Eye (tissue), 1 donor: ENCODE results near the gene PRG2.

ENCODE experiments used
- DNase-seq: peaks from one replicate; pipeline ENCODE4 v3.0.0-alpha.2; 2015

PRG2 gene

DNA sequence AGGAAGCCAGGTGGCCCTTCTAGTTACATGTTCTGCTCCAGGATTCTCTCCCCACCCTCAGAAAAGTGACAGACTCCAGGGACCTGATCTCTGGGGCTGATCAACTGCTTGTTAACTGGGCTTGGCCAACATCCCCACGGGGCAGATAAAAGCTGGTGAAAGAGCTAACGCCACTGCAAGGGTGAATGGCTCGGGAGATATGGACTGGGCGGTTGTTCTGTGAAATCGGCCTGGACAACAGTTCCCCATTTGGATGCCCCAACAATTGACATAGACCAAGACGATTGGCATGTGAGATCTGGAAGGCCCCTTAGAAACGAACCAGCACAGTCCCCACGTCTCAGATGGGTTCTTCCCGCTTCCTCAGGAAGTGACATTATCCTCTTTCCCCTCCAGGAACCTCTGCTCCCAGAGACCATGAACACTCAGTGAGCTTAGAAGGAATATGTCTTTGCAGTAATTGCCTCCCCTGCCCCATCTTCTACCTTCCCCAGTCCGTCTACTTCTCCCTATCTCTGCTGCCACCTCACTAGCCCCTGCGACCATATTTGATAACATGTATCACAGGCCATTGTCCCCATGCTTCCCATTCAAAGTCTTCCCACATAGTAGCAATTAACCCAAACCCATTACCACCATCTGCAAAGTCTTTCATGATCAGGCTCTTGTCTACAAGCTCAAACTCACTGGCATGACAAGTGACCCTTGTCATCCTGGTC lies 5.6 kb upstream of the PRG2 start:
- no peak for DNase-seq

DNA sequence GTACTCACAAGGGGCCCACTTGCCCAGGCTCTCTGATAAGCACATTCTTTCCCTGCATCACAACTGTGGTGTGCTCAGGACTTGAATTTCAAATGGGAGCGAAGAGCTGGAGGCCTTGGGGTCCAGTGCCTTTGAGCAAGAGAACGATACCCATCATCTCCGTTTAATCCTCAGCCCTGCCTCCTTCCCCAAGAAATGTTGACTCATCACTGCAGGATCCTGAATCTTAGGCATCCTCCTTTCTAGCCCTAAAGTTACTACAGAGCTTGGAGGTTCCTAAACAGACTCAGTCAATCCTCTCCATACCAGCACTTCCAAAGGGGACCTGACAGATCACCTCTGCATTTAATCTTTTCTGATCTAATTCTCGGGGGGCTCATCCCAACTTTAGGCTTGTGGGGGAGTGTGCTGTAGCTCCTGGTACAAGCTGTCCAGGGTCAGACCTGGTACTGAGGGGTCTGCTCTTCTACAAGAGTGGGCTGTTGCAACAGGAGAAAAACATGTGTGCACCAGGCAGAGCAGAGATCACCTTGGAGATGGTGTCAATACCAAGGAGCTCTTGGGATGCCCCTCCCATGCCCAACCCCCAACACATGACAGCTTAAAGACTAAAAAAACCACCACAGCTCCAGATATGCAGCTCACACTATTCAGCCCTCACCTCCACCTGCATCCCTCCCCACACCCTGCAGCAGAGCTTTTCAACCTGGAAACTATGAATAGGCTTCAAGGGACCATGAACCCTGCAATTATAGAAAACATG lies 3.9 kb upstream of the PRG2 start:
- no peak for DNase-seq

DNA sequence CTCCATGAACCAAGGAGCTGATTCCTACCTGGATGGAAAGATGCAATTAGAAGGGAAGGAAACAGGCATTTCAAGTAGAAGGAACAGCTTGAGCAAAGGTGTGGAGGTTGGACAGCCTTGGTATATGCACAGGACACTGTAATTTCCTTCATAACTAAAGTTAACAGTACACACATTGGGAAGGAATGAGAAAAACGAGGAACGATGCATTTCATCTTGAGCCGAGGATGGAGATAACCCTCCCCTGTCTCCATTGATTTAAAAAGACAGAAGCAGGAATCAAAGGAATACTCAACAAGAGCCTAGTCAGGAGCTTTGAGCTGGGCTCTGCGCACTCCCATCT lies 2.3 kb upstream of the PRG2 start:
- no peak for DNase-seq

DNA sequence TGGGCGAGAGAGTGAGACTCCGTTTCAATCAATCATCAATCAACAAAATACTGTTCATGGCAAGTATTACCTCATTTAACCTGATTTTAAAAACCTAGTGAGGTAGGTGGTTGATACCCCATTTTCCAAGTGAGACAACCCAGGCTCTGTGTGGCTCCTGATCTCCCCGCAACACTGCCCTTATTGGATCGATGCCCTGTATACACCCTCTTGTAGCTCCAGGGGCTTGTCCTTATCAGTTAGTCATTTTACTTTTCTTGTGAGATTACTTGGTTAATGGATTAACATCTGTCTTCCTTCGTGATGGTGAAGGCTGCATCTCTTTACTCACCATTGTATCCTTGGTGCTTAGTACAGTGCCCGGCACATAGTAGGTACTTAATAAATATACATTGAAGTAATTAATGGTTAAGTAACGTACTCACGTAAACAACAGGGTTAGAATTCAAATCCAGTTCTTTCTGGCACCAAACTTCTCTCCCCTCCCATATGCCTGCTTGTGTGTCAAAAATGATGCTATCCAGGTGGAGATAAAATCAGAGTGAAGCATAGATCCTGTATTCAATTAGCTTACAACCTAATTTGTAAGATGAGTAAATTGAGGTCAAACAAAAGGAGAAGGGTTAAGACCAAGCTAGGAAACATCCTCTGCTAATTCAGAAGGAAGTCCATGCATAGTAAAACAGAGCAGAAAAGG lies 1.8 kb upstream of the PRG2 start:
- DNase-seq, result no peak

DNA sequence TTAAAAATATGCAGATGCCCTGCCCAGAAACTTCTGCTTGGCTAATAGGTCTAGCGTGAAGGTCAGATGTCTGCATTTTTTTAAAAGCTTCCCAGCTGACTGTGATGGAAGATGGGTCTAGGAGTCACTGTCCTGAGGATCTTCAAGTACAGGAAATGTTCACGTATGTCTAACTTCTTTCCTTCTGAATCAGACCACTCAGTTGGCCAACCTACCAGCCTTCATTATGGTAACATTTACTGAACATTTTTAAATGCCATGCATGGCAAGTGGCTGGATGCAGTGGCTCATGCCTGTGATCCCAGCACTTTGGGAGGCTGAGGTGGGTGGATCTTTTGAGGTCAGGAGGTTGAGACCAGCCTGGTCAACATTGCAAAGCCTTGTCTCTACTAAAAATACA lies 1.1 kb upstream of the PRG2 start:
- no peak for DNase-seq

DNA sequence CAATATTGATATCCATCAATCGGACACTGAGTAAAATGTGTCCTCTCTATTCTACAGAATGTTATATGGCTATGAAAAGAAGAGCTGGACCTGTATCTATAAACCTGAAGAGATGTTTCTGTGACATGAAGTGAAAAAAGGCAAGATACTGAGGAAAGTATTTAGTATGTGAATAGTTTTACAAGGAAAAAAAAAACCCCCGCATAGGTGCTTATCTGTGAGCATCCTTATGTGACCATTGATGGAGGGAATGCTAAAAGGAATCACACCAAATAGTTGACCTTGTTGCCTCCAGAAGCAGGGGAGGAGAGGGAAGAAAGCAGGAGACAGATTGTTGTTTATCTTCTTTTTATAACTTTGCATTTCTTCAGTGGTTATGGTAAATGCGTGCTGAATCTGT lies 661 bp upstream of the PRG2 start:
- no peak for DNase-seq

DNA sequence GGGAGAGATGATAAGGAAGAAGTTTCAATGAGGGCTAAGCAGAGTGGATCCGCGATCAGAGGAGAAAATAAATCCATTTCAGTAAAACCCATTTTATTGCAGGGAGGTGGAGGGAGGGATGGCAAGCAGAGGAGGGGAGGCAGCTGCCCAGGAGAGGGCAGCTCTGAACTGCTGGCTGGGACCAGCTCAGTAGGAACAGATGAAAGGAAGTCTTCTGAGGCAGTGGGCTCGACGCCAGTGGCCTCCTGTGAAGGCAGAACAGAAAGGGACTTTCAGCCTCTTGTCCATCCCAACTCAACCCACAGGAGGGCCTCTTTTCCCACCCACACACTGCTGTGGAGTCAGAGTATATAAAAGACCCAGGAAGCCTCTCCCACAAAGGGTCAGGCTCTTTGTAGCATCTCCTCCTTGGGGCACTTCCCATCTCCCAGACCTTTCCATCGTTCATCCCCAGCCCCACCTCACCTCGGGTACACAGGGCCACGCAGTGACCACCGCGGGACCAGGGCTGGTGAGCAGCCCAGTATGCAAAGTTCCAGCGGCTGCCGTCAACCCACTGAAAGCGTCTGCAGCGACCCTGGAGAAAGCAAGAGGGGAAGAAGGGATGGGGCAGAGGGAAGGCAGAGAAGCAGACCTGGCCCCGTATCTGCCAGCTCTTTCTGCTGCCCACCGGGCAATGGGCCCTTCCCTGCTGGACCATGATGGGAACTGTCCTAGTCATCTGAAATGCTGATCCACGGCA lies 3.0 kb downstream of the PRG2 start:
- DNase-seq, result no peak

DNA sequence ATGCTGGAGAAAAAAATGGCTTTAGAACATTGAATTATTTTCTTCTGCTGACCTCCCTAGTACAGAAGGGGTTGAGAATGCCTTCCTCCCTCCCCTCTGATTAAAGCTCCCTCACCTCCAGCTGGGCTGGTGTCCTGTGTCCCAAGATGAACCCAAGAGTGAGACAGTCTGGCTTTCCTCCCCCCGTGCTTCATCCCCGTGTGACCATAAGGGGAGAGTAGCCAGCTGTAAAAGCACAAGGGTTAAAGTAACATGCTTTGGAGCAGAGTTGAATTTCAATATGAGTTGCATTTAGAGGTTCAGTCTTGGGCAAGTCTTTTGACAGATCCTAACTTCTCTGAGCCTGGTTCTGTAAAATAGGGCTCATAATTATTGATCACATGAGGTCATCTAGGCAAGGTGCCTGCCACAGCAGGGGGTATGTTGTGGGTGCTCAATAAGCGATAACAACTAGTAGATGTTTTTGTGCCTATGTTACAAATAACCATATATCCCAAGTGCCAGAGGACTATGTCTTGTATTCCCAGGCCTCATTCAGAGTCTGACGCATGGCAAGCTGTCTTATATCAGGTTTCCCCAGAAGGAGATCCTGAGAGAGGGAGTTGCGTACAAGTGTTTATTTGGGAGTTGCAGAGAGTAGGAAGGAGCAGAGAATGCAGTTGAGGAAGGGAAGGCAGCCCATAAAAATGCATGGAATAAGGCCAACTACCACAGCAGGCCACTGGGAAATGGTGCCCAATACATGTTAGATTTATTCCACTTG lies 4.1 kb downstream of the PRG2 start:
- no peak for DNase-seq

DNA sequence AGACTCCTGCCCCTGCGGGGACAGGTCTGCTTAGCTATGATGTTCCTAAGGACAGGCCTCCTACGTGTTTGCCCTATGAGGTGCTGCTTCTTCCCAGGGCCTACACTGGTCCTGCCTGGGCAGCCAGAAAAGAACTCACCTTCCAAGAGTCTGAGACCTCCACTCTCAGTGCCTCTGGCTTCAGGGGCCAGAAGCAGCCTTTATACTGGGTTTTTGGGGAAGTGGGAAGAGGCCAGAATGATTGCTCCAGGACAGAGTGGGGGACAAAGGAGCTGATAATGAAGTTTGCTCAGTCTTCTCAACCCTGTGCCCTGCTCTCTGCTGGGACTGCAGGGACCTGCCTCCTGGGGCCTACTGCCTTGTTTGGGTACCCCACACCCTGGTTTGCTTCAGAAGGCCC lies 9.5 kb downstream of the PRG2 start, which contains the start of gene PRG3:
Gene PRG3, minus strand, starts transcription at position 176 of the 400 bp plus-strand sequence. CDS start 442 bp downstream, outside the sequence.
- DNase-seq, result no peak

DNA sequence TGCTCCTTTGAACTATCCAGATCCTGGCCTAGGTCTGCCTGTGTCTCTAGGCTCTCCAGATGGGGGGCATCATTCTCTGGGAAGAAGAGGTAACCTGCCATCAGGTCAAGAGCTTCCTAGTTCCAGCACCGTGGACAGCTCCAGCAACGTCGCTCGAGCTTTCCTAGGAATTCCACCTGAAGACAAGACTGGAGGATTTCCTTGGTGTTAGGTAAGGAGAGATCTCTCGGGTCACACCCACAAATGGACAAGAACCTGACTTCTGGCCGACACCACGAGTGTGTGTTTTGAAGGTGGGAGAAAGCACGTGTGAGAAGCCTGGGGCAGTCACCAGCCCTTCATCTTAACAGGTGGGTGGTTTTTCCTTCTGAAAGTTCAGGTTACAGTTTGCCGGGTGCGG lies 10.7 kb downstream of the PRG2 start:
- peak; percentile 53 for DNase-seq

DNA sequence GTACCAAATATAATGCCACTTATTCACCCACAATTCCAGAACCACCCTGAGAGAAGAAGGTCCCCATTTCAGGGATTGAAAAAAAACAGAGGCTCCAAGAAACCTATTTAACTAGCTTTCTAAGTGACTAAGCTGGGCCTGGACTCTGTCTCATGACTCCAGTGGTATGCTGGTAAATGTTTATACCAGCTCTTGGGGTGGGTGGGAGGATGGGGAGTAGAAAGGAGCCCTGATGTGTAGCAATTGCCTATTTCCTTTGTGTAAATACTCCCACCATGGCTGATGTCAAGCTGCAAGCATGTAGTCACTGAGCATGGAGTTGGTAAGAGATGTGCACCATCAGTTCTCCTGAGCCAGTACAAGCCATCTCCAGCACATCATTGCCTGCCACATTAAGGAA lies 12.3 kb downstream of the PRG2 start:
- DNase-seq, result no peak

DNA sequence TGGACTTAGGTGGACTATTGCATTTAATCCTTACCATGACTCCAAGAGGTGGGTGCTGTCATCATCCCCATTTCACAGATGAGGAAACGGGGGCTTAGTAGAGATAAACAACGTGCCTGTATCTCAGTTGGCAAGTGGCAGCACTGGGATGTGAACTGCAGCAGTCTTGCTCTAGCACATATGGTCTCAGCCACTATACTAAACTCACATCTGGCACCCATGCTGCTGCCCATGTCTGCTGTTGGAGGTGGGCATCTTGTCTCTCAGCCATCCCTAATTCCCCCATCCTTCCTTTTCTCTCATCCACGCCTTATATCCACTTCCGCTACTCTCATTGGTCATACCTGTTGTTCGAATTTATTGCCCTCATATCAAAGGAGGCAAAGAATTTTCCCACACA lies 13.3 kb downstream of the PRG2 start:
- no peak for DNase-seq

DNA sequence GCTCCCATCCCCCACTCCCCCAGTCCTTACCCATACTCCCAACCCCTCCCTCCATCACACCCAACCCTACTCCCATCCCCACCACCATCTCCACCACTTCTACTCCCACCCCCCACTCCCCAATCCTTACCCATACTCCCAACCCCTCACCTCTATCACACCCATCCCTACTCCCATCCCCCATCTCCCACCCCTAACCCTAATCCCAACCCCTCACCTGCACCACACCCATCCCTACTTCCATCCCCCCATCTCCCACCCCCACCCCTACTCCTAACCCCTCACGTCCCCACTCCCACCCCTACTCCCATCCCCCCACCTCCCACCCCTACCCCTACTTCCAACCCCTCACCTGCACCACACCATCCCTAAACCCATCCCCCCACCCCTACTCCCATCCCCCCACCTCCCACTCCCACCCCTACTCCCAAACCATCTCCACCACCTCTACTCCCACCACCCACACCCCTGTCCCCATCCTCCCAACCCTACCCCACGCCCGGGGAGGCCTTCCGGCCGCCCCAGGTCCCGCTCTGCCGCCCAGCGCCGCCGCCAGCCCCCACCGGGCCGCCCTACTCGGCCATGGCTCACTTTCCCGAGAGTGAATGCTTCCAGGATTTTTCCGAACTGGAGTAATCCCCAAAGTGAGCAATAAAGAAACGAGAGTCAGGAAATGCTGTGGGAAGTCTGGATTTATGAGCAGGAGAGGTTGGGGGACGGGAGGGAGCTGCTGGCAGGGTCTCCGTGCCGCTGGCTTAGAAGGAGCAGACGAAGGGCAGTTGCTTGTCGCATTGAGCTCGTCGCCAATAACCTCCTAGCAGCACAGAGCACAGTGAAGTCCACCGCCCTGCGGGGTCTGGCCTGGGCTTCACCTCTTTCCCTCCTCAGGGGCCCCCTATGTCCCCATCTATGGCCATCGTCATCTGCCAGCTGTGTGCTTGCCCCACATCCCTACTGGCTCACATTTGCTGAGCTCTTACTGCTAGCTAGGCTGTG lies 14.1 kb downstream of the PRG2 start:
- DNase-seq, result no peak

DNA sequence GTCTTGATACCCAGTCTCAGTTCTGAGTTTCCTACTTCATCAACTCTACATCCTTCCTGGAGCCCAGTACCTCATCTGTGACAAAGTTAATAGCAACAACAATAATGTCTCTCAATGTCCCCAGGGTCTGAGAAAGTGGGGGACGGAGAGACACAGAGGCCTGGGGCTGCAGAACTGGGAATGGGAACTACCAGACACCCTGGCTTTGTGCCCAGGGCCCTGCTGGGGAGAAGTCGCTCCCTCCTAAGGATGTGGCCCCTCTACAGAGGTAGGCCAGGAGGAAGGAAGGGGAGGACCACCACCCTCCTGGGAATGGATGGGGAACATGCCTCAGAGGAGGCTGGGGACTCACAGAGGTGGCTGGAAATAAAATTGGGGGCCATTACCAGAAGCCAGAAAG lies 15.0 kb downstream of the PRG2 start:
- no peak for DNase-seq

DNA sequence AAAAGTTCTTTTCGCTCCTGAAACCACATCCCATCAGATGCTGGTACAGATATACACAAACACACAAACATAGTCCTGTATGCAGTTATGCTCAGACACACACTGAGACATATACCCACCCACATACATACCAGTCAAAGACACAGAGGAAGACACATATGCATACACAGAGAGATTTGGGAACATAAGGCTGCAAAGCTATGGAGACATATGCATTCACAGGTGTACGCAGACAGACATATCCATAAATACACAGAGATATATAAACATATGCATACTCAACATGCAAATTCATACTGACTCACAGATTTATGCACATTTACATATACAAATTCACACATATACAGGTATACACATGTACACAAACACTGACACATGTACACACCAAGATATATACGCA lies 15.5 kb downstream of the PRG2 start:
- DNase-seq, result no peak

DNA sequence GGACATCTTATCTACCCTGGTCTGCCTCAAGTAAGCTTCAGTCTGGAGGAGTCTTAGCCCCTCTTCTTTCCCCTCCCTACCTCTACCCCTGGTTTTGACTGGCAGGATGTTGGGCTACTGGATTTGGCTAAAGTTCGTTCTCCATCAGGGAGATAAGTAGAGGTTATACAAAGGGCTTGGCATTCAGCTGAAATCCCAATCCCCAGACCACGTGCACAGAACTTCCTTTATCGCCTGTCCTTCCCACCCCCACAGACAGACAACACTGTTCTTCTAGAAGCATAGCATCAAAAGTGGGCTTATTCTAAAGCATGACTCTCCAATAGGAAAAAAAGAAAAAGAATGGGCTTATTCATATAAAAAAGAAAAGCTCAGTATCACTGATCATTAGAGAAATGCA lies 17.3 kb downstream of the PRG2 start:
- no peak for DNase-seq

DNA sequence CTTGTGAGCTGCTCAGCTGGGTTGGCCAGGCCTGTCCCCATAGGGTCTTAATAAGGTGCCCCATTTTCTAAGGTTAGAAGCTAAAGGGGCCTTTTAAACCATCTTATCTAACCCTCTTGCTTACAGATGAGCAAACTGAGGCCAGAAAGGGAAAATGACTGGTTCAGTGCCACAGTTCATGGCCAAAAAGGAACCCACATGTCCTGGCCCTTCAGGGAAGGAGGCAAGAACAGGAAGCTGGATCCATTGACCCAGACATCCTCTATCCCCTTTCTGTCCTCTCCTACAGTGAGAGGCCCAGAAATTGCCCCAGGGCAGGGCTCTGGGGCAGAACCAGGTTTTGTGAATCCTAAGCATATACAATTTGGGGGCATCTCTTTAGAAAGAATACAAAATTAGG lies 19.5 kb downstream of the PRG2 start:
- DNase-seq, result no peak

DNA sequence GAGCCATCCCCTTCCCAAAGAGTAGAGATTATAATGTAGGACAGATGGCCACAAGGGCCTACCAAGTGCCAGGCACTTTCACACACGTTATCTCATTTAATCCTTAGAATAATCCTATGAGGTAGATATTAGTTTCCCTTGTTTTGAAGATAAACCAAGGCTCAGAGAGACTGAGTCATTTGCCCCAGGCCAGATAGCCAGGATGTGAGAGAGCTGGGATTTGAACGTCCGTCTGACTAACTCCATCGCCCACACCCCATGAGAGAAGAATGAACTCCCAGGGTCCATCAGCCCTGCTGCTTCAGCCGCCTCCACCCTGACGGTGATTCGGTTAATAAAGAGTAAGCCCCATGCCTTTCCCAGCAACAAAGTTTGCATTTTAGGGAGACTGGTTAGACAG lies 20.2 kb downstream of the PRG2 start:
- no peak for DNase-seq

DNA sequence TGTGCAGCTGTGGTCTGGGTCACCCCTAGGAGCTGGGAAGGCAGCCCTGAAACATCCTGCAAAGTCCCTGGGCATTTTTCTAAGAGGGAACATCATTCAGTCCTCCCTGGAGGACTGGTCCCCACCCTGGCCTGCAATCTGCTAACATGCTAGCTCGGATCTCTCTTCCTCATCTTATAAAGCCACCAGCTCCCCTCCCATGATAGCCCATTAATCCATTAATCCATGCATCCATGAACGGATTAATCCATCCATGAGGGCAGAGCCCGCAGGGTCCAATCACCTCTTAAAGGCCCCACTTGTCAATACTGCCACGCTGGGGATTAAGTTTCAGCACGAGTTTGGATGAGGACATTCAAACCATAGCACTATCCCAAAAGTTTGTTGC lies 21.6 kb downstream of the PRG2 start:
- DNase-seq, result peak; percentile 74

DNA sequence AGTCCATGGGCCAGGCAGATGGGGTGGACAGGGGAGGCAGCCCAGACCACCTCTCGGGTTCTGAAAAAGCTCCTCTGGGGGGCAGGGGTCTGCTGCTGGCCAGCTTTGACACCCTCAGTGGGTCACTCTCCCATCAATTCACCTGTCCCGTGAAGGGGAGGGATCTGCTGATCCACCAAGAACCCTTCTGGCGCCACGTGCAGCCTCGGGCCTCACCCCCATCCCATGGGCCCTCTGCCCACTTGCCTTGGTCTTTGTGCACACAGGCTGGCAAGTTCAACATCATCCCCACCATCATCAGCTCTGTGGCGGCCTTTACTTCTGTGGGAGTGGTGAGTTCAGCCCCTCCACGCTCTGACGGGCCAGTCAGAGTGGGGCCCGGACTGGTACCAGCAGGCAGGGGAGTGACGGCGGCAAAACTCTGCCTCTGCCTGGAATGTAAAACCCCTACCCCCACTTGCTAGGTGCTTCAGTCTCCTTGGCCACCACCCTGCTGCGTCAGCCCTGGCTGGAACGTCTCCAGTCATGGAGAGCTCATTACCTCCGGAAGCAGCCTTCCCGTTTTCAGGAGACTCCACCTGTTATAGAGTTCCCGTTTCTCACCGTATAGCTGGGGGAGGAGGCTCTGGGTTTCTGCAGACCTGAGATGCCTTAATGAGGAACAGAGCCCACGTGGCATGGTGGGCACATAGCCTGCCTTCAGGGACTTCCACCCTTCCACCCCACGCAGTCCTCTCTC lies 22.2 kb downstream of the PRG2 start:
- no peak for DNase-seq
